Forelimb muscle (tissue), 1 donor: ENCODE results near the gene EGR1. TPM values are rescaled to one million over a fixed set of nuclear protein-coding genes. Genes with fewer than 3 reads are reported as not detected.
"Not testable (repeated sequence)": the region's sequence is repeated elsewhere in the genome, so short reads cannot be mapped to it uniquely, and the experiment has no call there.

Source experiments
- DNase-seq: peaks from one replicate; pipeline ENCODE4 v3.0.0-alpha.2; 2013; ENCODE audit warnings: low read depth
- polyA plus RNA-seq: library from polyadenylated mRNA; unstranded; fragments of 120-200 nt; gene quantifications from one replicate; pipeline ENCODE4 v1.2.1, GENCODE V29; 2013; ENCODE audit not compliant: insufficient read length

Gene EGR1
- polyA plus RNA-seq, 1 donor = 152 TPM

- not testable (repeated sequence) for DNase-seq
Measured at GRCh38 chr5:138507485-138507884, 42.2 kb downstream of the EGR1 start.

- no peak for DNase-seq
Measured at GRCh38 chr5:138508958-138509357, 43.7 kb downstream of the EGR1 start.

- no peak for DNase-seq
Measured at GRCh38 chr5:138514021-138514420, 48.7 kb downstream of the EGR1 start.

GRCh38 chr5:138515556-138516245 is 50.4 kb downstream of the EGR1 start:
- DNase-seq = no peak

GRCh38 chr5:138517437-138517836 is 52.2 kb downstream of the EGR1 start:
- DNase-seq = no peak

Other genes with a start within 250 kb of the EGR1 start
- 2.8 TPM for gene GFRA3, start 190.9 kb upstream of the EGR1 start, polyA plus RNA-seq
- gene CDC25C, start 133.7 kb upstream of the EGR1 start, polyA plus RNA-seq = 2.4 TPM
- gene FAM53C, start 127.2 kb upstream of the EGR1 start, polyA plus RNA-seq = 43.1 TPM
- gene KDM3B, start 112.8 kb upstream of the EGR1 start, polyA plus RNA-seq = 59.2 TPM
- gene REEP2, start 26.4 kb upstream of the EGR1 start, polyA plus RNA-seq = 20.0 TPM
- 45.4 TPM for gene ETF1, start 77.8 kb downstream of the EGR1 start, polyA plus RNA-seq
- gene HSPA9, start 109.9 kb downstream of the EGR1 start, polyA plus RNA-seq = 162 TPM